T47D (cell line): ENCODE results near the gene NKAIN2.
A peak's percentile ranks its signal among the peaks of the same experiment; 100 is the strongest.

Experiments used
- DNase-seq, 2 experiments: peaks; one replicate each; pipeline versions ENCODE4 v3.0.0 to v3.0.0-alpha.2; 2011 to 2012; ENCODE audit warnings: low read depth in 1 of 2, low spot score in 1 of 2
- JUND ChIP-seq: IDR thresholded peaks from 2 replicates; pipeline ENCODE4 v1.6.1; 2012; ENCODE audit warnings: low read depth
- in situ Hi-C: cut with HindIII; loops from 2 replicates; pipeline ENCODE4 v1.10.0; 2016; ENCODE audit warnings: low sequenced_read_pairs, low pct_unique_long_range_greater_than_20kb

Gene NKAIN2

DNA sequence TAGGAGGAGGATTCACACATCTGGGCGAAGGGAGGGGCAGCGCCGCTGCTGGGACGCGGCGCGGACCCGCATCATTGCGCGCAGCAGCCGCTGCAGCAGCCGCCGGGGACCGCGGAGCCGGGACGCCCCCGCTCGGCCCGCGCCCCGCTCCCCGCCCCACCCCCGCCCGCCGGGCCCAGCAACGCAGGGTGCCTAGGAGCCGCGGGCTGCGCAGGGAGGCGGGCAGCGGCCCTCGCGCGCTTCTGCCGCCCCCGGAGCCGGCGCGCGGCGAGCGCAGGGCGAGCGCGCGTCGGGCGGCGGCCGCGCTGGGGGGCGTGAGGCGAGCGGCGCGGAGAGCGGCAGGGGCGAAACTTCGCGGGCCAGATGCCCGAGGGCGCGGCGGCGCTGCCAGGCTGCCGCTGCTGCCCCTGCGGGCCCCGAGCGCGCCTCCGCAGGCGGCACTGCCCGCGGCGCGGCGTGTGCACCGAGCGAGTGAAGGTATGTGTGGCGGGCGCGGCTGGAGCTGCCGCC, at the start of gene NKAIN2:
TSS of gene NKAIN2 (plus strand) at position 362 of the 510 bp plus-strand sequence.
- in situ Hi-C loops = no loop called here
- no peak for DNase-seq

DNA sequence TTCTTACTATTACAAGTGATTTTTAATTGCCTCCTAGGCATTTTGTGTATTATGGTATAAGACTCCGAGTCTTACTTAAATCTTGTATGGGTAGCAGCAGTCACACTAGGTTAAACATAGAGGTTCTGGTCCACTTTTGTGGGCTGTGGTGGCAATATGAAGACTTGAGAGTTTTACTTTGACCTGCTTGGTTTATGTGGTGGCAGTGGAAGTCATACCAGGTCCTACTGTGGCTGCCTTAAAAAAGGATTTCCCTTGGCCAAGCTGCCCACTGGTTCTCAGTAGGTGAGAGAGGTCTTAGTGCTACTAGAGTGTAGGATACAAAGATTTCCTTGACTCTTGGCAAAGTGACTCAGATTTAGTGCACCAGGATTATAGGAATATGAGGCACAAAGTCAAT, 44.2 kb upstream of the NKAIN2 start:
- DNase-seq = no peak
- in situ Hi-C loops = no loop called here
- TF ChIP-seq JUND = no peak

More for the DNA sequence above, at the start of gene NKAIN2:
- no peak for TF ChIP-seq JUND

DNA sequence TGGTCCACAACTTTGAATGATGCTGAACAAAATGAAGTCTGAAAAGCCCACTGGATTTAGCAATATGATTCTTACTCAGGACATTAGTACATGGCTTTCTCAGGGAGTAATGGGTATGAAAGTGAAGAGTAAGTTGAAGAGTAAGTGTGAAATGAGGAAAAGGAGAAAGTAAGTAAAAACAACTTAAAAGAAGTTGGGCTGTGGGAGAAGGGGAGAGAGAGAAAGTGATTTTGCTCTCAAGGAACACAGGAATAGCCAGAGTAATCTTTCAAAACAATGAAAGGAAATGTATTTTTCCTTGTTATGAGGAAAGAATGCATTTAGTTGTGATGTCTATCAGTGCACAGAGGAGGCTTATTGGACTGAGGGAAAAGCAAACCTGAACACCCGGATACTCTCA, 39.8 kb upstream of the NKAIN2 start:
- in situ Hi-C loops = no loop called here
- DNase-seq = no peak
- TF ChIP-seq JUND = no peak

DNA sequence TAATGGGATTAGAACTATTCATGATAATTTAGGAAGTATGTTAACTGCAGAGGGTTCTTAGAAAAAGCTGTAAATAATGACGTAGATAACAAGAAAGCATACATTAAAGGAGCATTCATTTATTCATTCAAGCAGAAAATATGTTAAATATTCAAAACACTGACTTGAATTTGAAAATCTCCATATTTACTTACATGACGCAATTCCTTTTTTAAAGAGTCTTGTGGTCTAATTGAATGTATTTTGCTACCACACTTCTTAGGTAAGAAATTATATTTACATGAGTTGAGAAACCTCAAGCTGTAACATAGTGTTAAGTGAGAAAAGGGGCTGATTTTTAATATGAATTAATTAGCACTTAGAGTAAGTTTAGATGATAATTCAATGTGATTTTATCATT, 38.9 kb upstream of the NKAIN2 start:
- DNase-seq = no peak
- in situ Hi-C loops = no loop called here
- TF ChIP-seq JUND = no peak

DNA sequence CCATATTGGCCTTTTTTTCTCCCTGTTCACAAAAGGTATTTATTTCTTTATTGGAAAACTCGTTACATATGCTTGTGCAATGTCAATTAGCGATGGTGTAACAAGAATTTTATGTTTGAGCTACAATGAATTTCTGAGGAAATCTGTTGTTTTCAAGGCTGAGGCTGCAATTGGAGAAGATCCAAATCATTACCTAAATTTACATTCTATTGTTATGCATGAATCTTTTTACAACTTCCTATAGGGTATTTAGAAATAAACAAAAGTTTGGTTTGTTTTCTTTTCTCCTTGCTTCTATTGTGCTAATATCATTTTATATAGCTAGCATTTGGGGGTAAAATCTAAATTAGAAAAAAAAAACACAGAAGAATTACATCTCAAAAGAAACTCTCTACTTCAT, 34.7 kb upstream of the NKAIN2 start:
- DNase-seq = no peak
- TF ChIP-seq JUND = no peak
- in situ Hi-C loops = no loop called here

DNA sequence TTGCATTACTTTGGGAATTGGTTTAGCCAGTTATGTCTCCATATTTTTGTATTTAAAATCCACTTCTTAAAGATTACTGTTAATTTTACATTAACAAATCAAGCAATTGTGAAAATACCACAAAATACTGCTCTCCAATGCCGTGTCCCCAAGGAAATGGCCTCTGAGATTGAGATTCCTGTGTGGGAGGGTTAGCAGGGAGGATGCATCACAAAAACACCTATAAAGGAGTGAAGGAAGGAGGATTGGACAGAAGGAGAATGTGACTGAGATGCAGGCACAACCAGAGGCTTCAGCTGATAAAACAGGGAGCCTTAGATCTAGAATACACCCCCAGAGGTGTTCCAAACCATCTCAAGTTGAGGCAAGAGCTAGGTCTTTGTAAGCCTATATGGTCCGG, 34.2 kb upstream of the NKAIN2 start:
- no peak for DNase-seq
- in situ Hi-C loops = no loop called here
- TF ChIP-seq JUND = no peak

DNA sequence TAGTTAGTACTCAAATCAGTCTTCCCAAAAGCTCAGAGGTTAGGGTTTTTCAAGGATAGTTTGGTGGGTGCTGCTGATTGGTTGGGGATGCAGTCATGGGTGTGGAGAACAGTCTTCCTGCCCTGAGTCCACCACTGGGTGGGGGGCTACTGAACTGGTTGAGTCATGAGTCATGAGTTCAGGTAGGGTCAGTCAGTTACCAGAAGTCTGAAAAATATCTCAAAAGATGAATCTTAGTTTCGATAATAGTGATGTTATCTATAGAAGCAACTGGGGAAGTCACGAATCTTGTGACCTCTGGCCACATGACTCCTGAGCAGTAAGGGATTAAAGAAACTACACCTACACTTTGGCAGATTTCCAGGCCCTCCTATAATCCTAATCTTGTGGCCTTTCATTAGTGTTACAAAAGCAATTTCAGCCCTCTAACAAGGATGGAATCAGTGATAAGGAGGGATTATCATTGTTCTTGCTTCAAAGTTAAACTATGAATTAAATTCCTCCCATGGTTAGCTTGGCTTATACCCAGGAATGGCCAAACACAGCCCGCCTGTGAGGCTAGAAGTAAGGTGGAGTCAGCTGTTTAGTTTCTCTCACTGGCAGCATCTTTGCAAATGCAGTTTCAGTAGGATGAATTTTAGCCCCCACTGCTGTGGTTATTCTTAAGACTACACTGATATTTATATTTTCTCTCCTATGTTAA, 33.3 kb upstream of the NKAIN2 start:
- in situ Hi-C loops = no loop called here
- no peak for DNase-seq
- no peak for TF ChIP-seq JUND

DNA sequence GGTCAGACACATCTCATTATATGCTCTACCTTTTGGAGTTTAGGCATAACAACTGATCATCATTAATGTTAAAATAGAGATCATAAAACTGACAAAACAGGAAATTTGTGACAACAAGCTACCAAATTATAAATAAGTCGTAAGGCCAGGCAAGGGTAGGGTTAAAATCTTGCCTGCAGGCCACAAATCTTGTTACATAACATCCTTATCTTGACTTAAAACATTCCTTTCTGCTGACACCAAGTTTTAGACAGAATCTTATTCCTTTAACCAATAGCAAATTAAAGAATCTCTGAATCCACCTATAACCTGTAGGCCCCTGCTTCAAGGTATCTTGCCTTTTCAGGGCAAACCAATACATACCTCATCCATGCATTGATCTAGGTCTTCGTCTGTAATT, 32.5 kb upstream of the NKAIN2 start:
- DNase-seq = no peak
- TF ChIP-seq JUND = no peak
- in situ Hi-C loops = no loop called here

DNA sequence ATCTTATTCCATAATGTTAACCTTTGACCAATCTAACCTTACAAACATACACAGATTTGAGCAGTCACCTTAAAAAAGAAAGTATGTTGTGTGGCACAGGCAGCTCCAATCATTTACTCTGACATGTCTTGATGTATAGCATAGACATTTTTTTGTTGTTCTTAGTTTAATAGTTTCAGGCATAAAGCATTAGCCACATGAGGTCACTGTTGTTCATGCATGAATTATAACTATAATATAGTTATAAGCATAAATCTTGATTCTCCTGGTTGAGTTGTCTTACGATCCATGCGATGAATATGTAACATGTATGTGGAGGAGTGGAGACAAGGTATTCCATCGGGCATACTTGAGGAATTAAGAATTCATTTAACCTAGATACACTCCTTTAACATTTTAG, 26.1 kb upstream of the NKAIN2 start:
- in situ Hi-C loops = no loop called here
- DNase-seq = peak in 1 of 2 experiments; percentile 35
- no peak for TF ChIP-seq JUND

DNA sequence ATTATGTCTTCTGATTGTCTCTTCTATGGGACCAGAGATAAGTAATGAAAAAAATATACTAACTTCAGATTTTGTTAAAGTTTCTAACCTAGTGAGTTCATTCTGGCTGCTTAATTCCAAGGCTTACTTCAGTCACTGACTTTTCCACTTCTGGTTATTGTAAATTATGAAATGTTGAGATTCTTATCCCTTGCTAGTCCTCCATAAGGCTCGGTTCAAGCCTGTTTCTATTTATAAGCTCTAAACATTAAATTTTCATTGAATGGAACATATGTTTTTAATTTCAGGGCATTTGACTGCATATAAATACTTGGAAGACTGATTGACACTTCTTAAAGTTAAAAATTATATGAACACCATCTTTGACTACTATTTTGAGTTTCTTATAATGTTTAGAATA, 23.6 kb upstream of the NKAIN2 start:
- in situ Hi-C loops = no loop called here
- no peak for DNase-seq
- TF ChIP-seq JUND = no peak

DNA sequence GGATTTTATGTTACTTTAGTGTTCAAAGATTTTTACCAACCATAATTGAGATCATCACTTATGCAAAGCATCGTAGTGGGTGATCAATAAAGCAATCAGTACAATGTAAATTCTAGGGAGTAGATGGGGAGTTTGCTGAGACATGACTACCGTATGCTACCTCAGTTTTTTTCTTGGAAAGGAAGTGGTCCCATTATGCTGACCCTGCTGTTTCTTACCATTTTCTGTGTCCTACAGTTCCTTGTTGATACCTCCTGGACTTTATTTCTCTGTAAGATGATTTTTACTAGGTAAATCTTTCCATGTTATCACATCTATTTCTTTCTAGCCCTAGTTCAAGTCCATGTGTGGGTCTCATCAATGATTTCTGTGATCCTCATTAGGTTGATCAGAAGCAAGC, 19.3 kb upstream of the NKAIN2 start:
- TF ChIP-seq JUND = no peak
- in situ Hi-C loops = no loop called here
- no peak for DNase-seq

DNA sequence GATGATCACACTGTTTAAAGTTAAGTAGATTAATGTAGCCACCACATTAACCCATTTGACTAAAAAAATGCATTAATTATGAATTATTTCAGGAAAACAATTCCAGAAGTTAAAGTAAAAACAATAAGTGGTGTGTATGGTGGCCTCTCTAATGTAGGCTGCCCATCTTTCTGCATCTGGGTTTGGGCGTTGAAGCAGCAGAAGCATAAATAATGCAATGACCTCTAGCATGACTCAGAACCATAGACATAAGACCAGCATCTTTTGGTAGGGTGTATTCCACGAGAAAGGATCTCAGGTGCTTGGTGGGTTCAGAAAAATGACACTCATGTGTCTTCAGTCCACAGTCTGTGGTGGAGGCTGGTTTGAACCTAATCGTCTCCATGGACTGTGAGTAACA, 18.6 kb upstream of the NKAIN2 start:
- in situ Hi-C loops = no loop called here
- DNase-seq = no peak
- no peak for TF ChIP-seq JUND

DNA sequence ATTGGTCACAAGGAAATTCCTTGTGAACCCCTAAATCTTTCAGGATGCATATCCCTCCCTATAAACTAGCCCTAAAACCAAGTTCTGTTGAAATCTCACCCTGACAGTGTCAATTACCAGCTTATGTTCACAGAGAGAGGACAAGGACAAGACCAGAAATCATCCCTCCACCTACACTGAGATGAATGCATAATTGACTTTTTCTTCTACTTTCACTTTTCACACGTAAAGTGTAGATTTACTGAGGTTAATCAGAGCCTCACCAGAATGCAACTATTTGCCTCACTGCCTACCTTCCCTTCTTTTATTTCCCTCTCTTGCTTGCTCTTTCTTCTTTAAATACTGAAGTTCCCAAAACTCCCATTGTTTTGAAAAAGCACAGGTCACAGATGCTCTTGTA, 15.3 kb upstream of the NKAIN2 start:
- in situ Hi-C loops = no loop called here
- no peak for DNase-seq
- TF ChIP-seq JUND = no peak

DNA sequence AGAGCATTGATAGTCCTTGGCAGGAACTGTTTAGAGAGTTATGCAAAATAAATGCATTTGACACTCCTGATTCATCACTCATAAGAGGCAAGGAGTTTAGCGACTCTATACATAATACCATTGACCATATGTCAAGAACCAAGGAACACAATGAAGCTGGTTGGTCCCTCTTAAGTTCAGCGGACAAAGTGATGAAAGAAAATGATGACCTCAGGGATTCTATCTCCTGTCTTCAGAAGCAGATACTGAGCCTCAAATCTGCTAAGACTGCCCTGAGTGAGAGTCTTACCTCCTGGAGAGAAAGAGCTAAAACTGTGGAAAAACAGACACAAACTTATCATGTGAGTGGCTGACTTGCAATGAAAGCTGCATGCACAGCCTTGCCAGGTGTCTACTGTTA, 9.5 kb upstream of the NKAIN2 start:
- in situ Hi-C loops = no loop called here
- no peak for DNase-seq
- TF ChIP-seq JUND = no peak
